Retinal pigment epithelial cell (primary cell): ENCODE results near the gene LLPH.

Experiments used
- DNase-seq: peaks from one replicate; pipeline ENCODE4 v3.0.0-alpha.2; 2010; ENCODE audit warnings: low read depth
- H3K4me3 ChIP-seq: 2 replicates; pipeline ENCODE4 v1.5.1; 2011; ENCODE audit warnings: mild to moderate bottlenecking, low read length, control low read depth, moderate library complexity
- TF ChIP-seq, protein P1 (sequence below): conservative IDR thresholded peaks from 2 replicates; pipeline ENCODE4 v1.5.1; 2011; ENCODE audit warnings: low read depth, low read length, control low read depth, inconsistent platforms

The LLPH gene

DNA sequence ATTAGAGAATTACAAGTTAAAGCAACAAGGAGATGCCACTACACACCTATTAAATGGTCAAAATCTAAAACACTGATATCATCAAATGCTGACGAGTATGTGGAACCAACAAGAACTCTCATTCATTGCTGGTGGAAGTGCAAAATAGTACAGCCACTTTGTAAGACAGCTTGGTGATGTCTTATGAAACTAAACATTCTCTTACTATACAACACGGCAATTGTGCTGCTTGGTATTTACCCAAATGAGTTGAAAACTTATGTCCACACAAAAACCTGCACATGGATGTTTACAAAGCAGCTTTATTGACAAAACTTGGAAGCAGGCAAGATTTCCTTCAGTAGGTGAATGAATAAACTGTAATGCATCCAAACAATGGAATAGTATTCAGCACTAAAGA is 36.0 kb upstream of the LLPH start:
- TF ChIP-seq, protein P1, sequence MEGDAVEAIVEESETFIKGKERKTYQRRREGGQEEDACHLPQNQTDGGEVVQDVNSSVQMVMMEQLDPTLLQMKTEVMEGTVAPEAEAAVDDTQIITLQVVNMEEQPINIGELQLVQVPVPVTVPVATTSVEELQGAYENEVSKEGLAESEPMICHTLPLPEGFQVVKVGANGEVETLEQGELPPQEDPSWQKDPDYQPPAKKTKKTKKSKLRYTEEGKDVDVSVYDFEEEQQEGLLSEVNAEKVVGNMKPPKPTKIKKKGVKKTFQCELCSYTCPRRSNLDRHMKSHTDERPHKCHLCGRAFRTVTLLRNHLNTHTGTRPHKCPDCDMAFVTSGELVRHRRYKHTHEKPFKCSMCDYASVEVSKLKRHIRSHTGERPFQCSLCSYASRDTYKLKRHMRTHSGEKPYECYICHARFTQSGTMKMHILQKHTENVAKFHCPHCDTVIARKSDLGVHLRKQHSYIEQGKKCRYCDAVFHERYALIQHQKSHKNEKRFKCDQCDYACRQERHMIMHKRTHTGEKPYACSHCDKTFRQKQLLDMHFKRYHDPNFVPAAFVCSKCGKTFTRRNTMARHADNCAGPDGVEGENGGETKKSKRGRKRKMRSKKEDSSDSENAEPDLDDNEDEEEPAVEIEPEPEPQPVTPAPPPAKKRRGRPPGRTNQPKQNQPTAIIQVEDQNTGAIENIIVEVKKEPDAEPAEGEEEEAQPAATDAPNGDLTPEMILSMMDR = no peak
- DNase-seq = no peak
- H3K4me3 ChIP-seq = no peak overlapping the region

GRCh38 chr12:66165141-66165540 is 34.6 kb upstream of the LLPH start:
- TF ChIP-seq, protein P1 = no peak
- H3K4me3 ChIP-seq = no peak overlapping the region
- DNase-seq = no peak

DNA sequence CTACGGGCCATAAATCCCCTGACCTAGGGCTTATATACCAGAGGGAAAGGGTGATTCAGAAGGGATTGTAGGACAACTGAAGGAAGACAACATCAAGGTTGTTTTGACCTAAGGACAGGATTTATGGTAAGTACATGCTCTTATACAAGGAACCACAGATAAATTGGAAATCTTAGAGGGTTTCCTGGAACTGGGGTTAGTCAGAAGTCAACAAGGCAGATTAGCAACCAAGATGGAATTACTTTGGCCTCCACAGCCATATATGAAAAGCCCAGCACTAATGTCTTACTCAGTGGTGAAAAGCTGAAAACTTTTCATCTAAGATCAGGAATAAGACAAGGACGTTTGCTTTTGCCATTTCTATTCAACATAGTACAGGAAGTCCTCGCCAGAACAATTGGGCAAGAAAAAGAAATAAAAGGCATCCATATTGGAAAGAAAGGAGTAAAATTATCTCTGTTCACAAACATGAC is 33.8 kb upstream of the LLPH start:
- no peak for DNase-seq
- TF ChIP-seq, protein P1 = no peak
- H3K4me3 ChIP-seq = no peak overlapping the region

DNA sequence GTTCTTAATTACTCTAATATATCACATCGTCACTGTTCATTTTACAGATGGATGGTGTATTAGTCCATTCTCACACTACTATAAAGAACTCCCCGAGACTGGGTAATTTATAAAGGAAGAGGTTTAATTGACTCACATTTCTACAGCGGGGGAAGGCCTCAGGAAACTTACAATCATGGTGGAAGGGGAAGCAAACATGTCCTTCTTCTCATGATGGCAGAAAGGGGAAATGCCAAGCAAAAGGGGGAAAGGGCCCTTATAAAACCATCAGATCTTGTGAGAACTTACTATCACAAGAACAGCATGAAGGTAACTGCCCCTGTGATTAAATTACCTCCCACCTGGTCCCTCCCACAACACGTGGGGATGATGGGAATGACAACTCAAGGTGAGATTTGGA is 32.7 kb upstream of the LLPH start:
- H3K4me3 ChIP-seq = no peak overlapping the region
- TF ChIP-seq, protein P1 = no peak
- DNase-seq = no peak

DNA sequence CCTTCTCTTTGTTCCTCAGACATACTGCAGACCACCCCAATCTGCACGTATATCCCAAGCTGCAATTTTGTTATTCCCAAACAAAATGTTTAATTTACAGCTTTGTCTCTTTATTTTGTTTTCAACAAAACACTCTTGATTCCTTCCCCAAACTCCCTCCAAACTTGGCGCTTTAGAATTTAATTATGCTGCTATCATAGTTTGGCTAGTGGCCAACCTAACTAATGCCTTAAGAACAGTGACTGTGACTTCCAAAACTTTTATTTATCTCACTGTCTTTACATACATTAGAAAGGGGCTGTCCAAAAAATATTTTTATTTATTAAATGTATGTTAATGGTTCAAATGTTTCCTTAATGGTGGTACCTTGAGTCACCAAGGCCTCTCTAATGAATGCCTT is 32.2 kb upstream of the LLPH start:
- DNase-seq = no peak
- TF ChIP-seq, protein P1 = no peak
- no peak overlapping the region for H3K4me3 ChIP-seq

GRCh38 chr12:66160704-66161103 is 30.2 kb upstream of the LLPH start:
- H3K4me3 ChIP-seq = no peak overlapping the region
- TF ChIP-seq, protein P1 = no peak
- DNase-seq = no peak

DNA sequence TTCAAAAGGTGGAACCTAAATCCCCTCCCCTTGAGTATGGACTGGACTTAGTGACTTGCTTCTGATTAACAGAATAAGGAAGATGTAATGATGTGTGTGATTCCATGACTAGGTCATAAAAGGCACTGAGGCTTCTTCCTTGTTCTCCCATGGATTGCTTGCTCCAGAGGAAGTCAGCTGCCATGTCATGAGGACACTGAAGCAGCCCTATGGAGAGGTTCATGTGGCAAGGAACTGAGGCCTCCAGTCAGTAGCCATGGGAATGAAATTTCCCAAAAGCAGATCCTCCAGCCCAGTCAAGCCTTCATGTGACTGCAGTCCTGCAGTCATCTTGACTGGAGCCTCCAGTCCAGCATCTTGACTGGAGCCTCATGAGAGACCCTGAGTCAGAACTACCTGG is 28.6 kb upstream of the LLPH start:
- no peak for DNase-seq
- TF ChIP-seq, protein P1 = no peak
- H3K4me3 ChIP-seq = no peak overlapping the region
